H1 (cell line): ENCODE measurements around the gene NFXL1.

ENCODE experiments used
- CHD1 ChIP-seq: IDR thresholded peaks from 2 replicates; pipeline ENCODE4 v1.6.1; 2012; ENCODE audit warnings: low read depth, low read length, improper control_type of control experiment
- FOSL1 ChIP-seq: IDR thresholded peaks from 2 replicates; pipeline ENCODE4 v1.6.1; 2011; ENCODE audit warnings: mild to moderate bottlenecking, low read depth, low read length, moderate library complexity; ENCODE audit not compliant: insufficient read depth
- GTF2F1 ChIP-seq: IDR thresholded peaks from 2 replicates; pipeline ENCODE4 v1.6.1; 2012; ENCODE audit warnings: low read depth, low read length, improper control_type of control experiment, borderline replicate concordance
- POLR2A ChIP-seq, 2 experiments: IDR thresholded peaks; 1 replicate in 1 of 2; 2 replicates in 1 of 2; pipeline ENCODE4 v1.6.1; 2011; ENCODE audit warnings: low read depth in 2 of 2, low read length in 2 of 2, mild to moderate bottlenecking in 2 of 2; ENCODE audit errors: control extremely low read depth in 1 of 2
- POLR2AphosphoS5 ChIP-seq: IDR thresholded peaks from 2 replicates; pipeline ENCODE4 v1.6.1; 2011; ENCODE audit warnings: low read depth, low read length
- RAD21 ChIP-seq, 2 experiments: IDR thresholded peaks in 1 of 2; conservative IDR thresholded peaks in 1 of 2; 2 replicates each; pipeline ENCODE4 v1.6.1; 2011; ENCODE audit warnings: low read depth in 2 of 2, low read length in 2 of 2, improper control_type of control experiment in 1 of 2, inconsistent platforms in 1 of 2, mild to moderate bottlenecking in 1 of 2, moderate library complexity in 1 of 2
- RFX5 ChIP-seq: IDR thresholded peaks from 2 replicates; pipeline ENCODE4 v1.6.1; 2011; ENCODE audit warnings: low read depth, low read length, improper control_type of control experiment, borderline replicate concordance
- SIN3A ChIP-seq, 2 experiments: IDR thresholded peaks in 1 of 2; conservative IDR thresholded peaks in 1 of 2; 2 replicates each; pipeline ENCODE4 v1.6.1; 2011 to 2012; ENCODE audit warnings: low read length in 2 of 2, improper control_type of control experiment in 1 of 2, low read depth in 1 of 2, mild to moderate bottlenecking in 1 of 2
- ZNF274 ChIP-seq: IDR thresholded peaks from 2 replicates; pipeline ENCODE4 v1.7.0; 2012; ENCODE audit warnings: low read length, borderline replicate concordance; ENCODE audit errors: extremely low read depth
- TF ChIP-seq, protein P1 (sequence below), 3 experiments: IDR thresholded peaks; 1 replicate in 2 of 3; 2 replicates in 1 of 3; pipeline versions ENCODE4 v1.5.1 to v1.6.1; 2011; ENCODE audit warnings: low read length in 3 of 3, mild to moderate bottlenecking in 3 of 3, inconsistent platforms in 2 of 3, low read depth in 1 of 3, moderate library complexity in 1 of 3; ENCODE audit not compliant: insufficient read depth in 1 of 3; ENCODE audit errors: control extremely low read depth in 1 of 3
- TF ChIP-seq, protein P2 (sequence below): IDR thresholded peaks from 2 replicates; pipeline ENCODE4 v1.6.1; 2011; ENCODE audit warnings: low read depth, mild to moderate bottlenecking, low read length; ENCODE audit not compliant: insufficient read depth

DNA sequence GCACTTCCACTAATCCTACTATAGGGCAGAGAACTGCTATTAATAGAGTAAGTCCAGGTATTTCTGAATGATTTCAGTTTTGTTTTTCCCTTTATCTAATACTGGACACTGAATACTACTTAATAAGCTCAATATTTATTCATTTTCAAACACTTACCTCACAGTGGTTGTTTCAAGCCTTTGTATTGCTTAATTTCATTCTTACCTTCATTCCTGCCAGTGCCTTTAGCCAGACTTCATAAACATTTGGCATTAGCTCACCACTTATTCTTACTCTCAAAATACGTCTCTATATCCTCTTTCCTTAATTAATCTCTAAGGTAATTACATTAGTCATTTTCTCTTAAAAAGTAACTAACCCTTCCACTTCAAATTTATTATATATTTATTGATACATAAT lies 57.7 kb downstream of the NFXL1 start:
- TF ChIP-seq, protein P1, sequence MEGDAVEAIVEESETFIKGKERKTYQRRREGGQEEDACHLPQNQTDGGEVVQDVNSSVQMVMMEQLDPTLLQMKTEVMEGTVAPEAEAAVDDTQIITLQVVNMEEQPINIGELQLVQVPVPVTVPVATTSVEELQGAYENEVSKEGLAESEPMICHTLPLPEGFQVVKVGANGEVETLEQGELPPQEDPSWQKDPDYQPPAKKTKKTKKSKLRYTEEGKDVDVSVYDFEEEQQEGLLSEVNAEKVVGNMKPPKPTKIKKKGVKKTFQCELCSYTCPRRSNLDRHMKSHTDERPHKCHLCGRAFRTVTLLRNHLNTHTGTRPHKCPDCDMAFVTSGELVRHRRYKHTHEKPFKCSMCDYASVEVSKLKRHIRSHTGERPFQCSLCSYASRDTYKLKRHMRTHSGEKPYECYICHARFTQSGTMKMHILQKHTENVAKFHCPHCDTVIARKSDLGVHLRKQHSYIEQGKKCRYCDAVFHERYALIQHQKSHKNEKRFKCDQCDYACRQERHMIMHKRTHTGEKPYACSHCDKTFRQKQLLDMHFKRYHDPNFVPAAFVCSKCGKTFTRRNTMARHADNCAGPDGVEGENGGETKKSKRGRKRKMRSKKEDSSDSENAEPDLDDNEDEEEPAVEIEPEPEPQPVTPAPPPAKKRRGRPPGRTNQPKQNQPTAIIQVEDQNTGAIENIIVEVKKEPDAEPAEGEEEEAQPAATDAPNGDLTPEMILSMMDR (IDR thresholded peaks at IDR 0.05; ENCODE audit: control extremely low read depth in 1 of 3, insufficient read depth in 1 of 3, low read depth in 1 of 3, low read length in 3 of 3): no peak
- no peak for TF ChIP-seq SIN3A (conservative IDR thresholded peaks at IDR 0.05 in 1 of 2, IDR thresholded peaks at IDR 0.05 in 1 of 2; ENCODE audit: low read depth in 1 of 2, low read length in 2 of 2)
- no peak for TF ChIP-seq RAD21 (IDR thresholded peaks at IDR 0.05 in 1 of 2, conservative IDR thresholded peaks at IDR 0.05 in 1 of 2; ENCODE audit: low read depth in 2 of 2, low read length in 2 of 2)
- TF ChIP-seq RFX5: no peak
- no peak for TF ChIP-seq ZNF274
- no peak for TF ChIP-seq POLR2A (IDR thresholded peaks at IDR 0.05; ENCODE audit: control extremely low read depth in 1 of 2, low read depth in 2 of 2, low read length in 2 of 2)
- TF ChIP-seq GTF2F1: no peak
- no peak for TF ChIP-seq CHD1
- TF ChIP-seq, protein P2, sequence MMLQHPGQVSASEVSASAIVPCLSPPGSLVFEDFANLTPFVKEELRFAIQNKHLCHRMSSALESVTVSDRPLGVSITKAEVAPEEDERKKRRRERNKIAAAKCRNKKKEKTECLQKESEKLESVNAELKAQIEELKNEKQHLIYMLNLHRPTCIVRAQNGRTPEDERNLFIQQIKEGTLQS: no peak
- TF ChIP-seq POLR2AphosphoS5: no peak
- no peak for TF ChIP-seq FOSL1
